Panc1 (cell line): Measurements from ENCODE around the gene FLT1. TPM values are rescaled to one million over a fixed set of nuclear protein-coding genes. Genes with fewer than 3 reads are reported as not detected.

Source experiments
- ATAC-seq: fragments of 200-7000 bp; cut with Tn5 transposase; 2 replicates; pipeline ENCODE4 v1.9.1; 2020; ENCODE audit warnings: mild to moderate bottlenecking, moderate library complexity
- BruUV-seq: library from RNA; stranded (reverse); fragments of 400-500 nt; replicated peaks from 2 replicates; lab custom pipeline; 2021; lab: Mats Ljungman, UMichigan
- CTCF ChIA-PET: fragments of 300-600 bp; sonication (Branson Sonifier 250); formaldehyde crosslinking; loops from one replicate; lab custom pipeline; 2022; ENCODE audit warnings: antibody characterized with exemption; lab: Charles Lee
- POLR2A ChIA-PET: fragments of 300-600 bp; sonication (Branson Sonifier 250); formaldehyde crosslinking; loops from one replicate; lab custom pipeline; 2022; ENCODE audit warnings: antibody characterized with exemption; lab: Charles Lee
- DNase-seq: peaks from one replicate; pipeline ENCODE4 v3.0.0-alpha.2; 2010; ENCODE audit warnings: low read depth, low spot score
- H3K27ac ChIP-seq: 2 replicates; pipeline ENCODE4 v1.5.1; 2011; ENCODE audit warnings: mild to moderate bottlenecking, low read length, inconsistent platforms
- H3K27me3 ChIP-seq: fragments of 200-500 bp; sonication (Bioruptor generic); 2 replicates; pipeline ENCODE4 v1.6.0; 2014; ENCODE audit warnings: low read length, inconsistent platforms; ENCODE audit not compliant: control insufficient read depth, insufficient read depth
- H3K36me3 ChIP-seq: fragments of 200-500 bp; sonication (Bioruptor generic); 2 replicates; pipeline ENCODE4 v1.5.1; 2014; ENCODE audit warnings: inconsistent platforms, mild to moderate bottlenecking, low read length, moderate library complexity; ENCODE audit not compliant: control insufficient read depth, insufficient read depth
- H3K4me1 ChIP-seq: 2 replicates; pipeline ENCODE4 v1.5.1; 2011; ENCODE audit warnings: inconsistent platforms, mild to moderate bottlenecking, low read length, moderate library complexity; ENCODE audit not compliant: control insufficient read depth, insufficient read depth
- H3K4me3 ChIP-seq, 2 experiments: 2 replicates each; pipeline ENCODE4 v1.5.1; 2011 to 2012; ENCODE audit warnings: low read depth in 2 of 2, low read length in 2 of 2, mild to moderate bottlenecking in 2 of 2, inconsistent platforms in 1 of 2, moderate library complexity in 1 of 2
- H3K9me3 ChIP-seq: fragments of 200-500 bp; sonication (Bioruptor generic); 2 replicates; pipeline ENCODE4 v1.5.1; 2014; ENCODE audit warnings: low read depth, mild to moderate bottlenecking, inconsistent platforms, low read length, moderate library complexity; ENCODE audit not compliant: control insufficient read depth, insufficient read depth
- POLR2AphosphoS5 ChIP-seq: IDR thresholded peaks from 2 replicates; pipeline ENCODE4 v1.6.1; 2012; ENCODE audit warnings: mild to moderate bottlenecking, low read depth, low read length, moderate library complexity
- SIN3A ChIP-seq: IDR thresholded peaks from 2 replicates; pipeline ENCODE4 v1.6.1; 2012; ENCODE audit warnings: low read depth, mild to moderate bottlenecking, low read length, moderate library complexity, borderline replicate concordance; ENCODE audit not compliant: insufficient read depth
- TCF7L2 ChIP-seq: IDR thresholded peaks from 2 replicates; pipeline ENCODE4 v1.6.1; 2011; ENCODE audit warnings: mild to moderate bottlenecking, low read depth, low read length, inconsistent platforms
- in situ Hi-C: cut with HindIII; loops from 2 replicates; pipeline ENCODE4 v1.10.0; 2016; ENCODE audit warnings: low sequenced_read_pairs, low pct_unique_long_range_greater_than_20kb
- intact Hi-C: fragments of 100-400 bp; cut with micrococcal nuclease; formaldehyde crosslinking; loops from one replicate; pipeline ENCODE4 v1.10.0; 2022; ENCODE audit not compliant: unreplicated experiment
- total RNA-seq: library from RNA; stranded (reverse); gene quantifications from one replicate; pipeline ENCODE4 v1.2.1, GENCODE V29; 2021; ENCODE audit not compliant: unreplicated experiment
- TF ChIP-seq, protein P1 (sequence below), 2 experiments: IDR thresholded peaks; 2 replicates each; pipeline ENCODE4 v1.6.1; 2011 to 2012; ENCODE audit warnings: low read depth in 2 of 2, control low read depth in 1 of 2, low read length in 1 of 2, mild to moderate bottlenecking in 1 of 2, moderate library complexity in 1 of 2; ENCODE audit not compliant: insufficient read depth in 1 of 2
- TF ChIP-seq, protein P2 (sequence below): fragments of 450-650 bp; IDR thresholded peaks from 2 replicates; pipeline ENCODE4 v1.5.1; 2017; ENCODE audit warnings: mild to moderate bottlenecking

The FLT1 gene
- total RNA-seq, 1 experiment from 2014 or later: 0.15 TPM

DNA sequence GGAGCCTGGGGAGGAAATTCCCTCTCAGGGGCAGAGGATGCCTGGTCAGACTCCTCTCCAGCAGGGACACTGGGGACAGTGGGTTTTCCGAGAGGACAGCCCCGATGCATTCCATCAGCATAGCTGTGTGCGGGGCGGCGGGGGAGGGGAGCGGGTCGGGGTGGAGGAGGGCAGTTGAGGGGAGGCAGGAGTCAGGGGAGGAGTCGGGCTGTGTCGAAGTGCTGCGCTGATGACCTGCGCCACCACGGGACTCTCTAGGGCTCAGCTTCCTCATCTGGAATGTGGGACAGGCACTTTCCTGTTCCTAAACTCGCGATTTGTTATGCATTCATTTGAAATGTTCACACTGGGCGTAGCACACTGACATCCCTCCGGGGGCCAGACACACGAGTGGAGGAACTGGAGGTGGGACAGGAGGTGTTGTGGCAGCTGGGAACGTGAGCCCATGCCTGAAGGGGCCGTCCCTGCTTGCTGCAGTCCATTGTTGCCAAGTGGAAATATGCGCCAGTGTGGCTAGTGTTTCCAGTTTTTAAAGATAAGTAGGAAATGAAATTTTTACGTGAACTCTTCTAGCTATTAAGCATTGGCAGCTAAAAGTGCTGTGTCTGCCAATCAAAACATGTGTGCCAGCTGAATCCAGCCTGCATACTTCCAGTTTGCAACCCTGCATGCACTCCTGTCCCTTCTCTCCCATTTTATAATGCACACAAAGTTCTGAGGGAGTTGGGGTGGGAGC is 43.3 kb downstream of the FLT1 start:
- Histone ChIP-seq H3K9me3 (no peaks in the 10 kb centered on the region), H3K4me1 (no peaks in the 10 kb centered on the region), H3K27ac (no peak overlapping the region), H3K4me3 (no peak overlapping the region), H3K36me3 (no peaks in the 10 kb centered on the region), H3K27me3 (no peaks in the 10 kb centered on the region; the same call in 1 of the 2 replicates)
- in situ Hi-C loops (no loop called here), intact Hi-C loops (no loop called here)
- ChIA-PET POLR2A (no interaction called here), CTCF (no interaction called here)
- DNase-seq (no peak), ATAC-seq (no peak)
- no TSS peak for BruUV-seq
- no peak for TF ChIP-seq TCF7L2
- TF ChIP-seq, protein P1, sequence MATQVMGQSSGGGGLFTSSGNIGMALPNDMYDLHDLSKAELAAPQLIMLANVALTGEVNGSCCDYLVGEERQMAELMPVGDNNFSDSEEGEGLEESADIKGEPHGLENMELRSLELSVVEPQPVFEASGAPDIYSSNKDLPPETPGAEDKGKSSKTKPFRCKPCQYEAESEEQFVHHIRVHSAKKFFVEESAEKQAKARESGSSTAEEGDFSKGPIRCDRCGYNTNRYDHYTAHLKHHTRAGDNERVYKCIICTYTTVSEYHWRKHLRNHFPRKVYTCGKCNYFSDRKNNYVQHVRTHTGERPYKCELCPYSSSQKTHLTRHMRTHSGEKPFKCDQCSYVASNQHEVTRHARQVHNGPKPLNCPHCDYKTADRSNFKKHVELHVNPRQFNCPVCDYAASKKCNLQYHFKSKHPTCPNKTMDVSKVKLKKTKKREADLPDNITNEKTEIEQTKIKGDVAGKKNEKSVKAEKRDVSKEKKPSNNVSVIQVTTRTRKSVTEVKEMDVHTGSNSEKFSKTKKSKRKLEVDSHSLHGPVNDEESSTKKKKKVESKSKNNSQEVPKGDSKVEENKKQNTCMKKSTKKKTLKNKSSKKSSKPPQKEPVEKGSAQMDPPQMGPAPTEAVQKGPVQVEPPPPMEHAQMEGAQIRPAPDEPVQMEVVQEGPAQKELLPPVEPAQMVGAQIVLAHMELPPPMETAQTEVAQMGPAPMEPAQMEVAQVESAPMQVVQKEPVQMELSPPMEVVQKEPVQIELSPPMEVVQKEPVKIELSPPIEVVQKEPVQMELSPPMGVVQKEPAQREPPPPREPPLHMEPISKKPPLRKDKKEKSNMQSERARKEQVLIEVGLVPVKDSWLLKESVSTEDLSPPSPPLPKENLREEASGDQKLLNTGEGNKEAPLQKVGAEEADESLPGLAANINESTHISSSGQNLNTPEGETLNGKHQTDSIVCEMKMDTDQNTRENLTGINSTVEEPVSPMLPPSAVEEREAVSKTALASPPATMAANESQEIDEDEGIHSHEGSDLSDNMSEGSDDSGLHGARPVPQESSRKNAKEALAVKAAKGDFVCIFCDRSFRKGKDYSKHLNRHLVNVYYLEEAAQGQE (IDR thresholded peaks at IDR 0.05; ENCODE audit: insufficient read depth in 1 of 2, low read depth in 2 of 2, low read length in 1 of 2): no peak
- no peak for TF ChIP-seq SIN3A
- TF ChIP-seq, protein P2, sequence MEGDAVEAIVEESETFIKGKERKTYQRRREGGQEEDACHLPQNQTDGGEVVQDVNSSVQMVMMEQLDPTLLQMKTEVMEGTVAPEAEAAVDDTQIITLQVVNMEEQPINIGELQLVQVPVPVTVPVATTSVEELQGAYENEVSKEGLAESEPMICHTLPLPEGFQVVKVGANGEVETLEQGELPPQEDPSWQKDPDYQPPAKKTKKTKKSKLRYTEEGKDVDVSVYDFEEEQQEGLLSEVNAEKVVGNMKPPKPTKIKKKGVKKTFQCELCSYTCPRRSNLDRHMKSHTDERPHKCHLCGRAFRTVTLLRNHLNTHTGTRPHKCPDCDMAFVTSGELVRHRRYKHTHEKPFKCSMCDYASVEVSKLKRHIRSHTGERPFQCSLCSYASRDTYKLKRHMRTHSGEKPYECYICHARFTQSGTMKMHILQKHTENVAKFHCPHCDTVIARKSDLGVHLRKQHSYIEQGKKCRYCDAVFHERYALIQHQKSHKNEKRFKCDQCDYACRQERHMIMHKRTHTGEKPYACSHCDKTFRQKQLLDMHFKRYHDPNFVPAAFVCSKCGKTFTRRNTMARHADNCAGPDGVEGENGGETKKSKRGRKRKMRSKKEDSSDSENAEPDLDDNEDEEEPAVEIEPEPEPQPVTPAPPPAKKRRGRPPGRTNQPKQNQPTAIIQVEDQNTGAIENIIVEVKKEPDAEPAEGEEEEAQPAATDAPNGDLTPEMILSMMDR: no peak
- TF ChIP-seq POLR2AphosphoS5: no peak

GRCh38 chr13:28449826-28450773 is 44.8 kb downstream of the FLT1 start:
- H3K4me3 ChIP-seq: no peak overlapping the region
- ATAC-seq (no peak), DNase-seq (no peak)
- in situ Hi-C loops (no loop called here), intact Hi-C loops (no loop called here)
- no peak overlapping the region for H3K27ac ChIP-seq
- POLR2A ChIA-PET: no interaction called here
- H3K4me1 ChIP-seq: no peaks in the 10 kb centered on the region
- CTCF ChIA-PET: no interaction called here
- TF ChIP-seq SIN3A (no peak), TCF7L2 (no peak), POLR2AphosphoS5 (no peak)
- TF ChIP-seq, protein P2: no peak
- TF ChIP-seq, protein P1 (IDR thresholded peaks at IDR 0.05; ENCODE audit: insufficient read depth in 1 of 2, low read depth in 2 of 2, low read length in 1 of 2): no peak
- H3K36me3 ChIP-seq: no peaks in the 10 kb centered on the region
- no peaks in the 10 kb centered on the region; the same call in 1 of the 2 replicates for H3K9me3 ChIP-seq
- BruUV-seq: no TSS peak
- H3K27me3 ChIP-seq: no peaks in the 10 kb centered on the region; the same call in 1 of the 2 replicates
